Inferior parietal cortex (tissue), 1 donor: ENCODE measurements around the gene TBC1D22A.

ENCODE experiments used
- DNase-seq: peaks from one replicate; pipeline ENCODE4 v3.0.0-alpha.2; 2016; ENCODE audit errors: extremely low spot score

TBC1D22A gene

DNA sequence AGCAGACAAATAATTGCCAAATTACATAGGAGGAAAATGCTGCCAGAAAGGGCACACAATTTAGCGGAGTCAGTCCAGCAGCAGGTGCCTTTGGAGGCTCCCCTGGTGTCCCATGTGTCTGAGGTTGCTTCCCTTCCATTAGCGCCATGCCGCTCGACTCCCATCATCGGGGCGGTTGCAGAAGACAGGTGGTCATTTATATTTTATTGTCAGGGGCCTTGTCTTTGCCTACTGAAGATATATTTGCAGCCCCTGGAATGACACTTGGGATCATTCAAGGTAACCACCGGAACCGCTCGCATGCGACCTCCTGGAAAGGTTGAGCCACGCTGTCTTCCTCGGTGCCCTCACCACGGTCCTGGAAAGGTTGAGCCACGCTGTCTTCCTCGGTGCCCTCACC lies 298.3 kb downstream of the TBC1D22A start:
- no peak for DNase-seq

DNA sequence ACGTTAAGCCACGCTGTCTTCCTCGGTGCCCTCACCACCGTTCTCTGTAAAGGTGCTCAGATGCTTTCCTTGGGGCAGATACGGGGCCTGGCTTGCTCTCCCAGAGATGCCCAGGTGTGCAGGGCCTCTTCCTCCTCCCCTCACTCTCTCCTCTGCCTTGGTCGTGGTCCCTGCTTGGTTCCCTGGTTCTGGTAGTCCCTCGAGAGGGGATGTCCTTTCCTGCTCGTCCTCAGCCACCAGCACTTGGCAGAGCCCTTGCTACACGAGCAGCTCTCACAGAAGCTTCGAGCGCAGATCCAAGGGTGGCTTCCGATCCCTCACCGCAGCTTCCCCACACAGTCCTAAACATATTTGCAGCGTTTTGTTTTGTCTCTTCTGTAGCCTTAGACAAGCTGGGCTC lies 298.8 kb downstream of the TBC1D22A start:
- DNase-seq, result no peak

DNA sequence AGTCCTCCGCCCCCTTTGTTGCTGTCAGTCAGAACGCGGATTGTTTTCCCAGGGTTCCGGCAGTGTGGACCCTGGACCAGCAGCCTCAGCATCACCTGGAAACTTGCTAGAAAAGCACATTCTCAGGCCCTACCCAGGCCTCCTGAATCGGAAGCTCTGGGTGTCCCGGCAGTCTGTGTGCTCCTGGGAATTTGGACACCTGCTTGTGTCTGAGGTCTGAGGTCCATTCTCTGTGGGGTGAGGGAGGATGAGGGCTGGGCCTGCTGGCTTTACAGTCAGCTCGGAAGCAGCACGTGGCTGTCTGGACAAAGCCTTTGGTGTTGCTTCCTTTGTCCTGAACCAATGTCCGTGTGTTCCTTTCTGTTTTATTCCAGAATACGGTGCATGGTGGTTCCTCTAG lies 299.7 kb downstream of the TBC1D22A start:
- no peak for DNase-seq

DNA sequence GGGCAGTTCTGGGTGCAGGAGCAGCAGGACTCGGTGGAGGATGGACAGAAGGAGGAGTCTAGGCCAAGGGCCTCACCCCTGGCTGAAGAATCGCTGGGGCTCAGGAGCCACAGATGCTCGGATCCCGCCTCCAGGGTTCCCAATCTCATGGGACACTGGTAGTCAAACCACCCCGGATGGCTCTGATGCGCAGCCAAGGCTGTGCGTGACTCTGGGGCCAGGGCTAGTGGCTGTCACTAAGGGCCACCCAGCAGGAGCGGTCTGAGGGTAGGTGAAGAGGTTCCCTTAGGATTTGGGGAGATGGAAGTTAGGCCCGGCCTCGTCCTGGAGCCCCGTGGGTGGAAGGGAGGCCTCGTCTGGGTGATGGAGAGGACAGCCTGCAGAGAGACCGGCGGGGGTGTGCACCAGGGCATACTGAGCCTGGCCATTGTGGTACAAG lies 300.6 kb downstream of the TBC1D22A start:
- DNase-seq, result no peak

DNA sequence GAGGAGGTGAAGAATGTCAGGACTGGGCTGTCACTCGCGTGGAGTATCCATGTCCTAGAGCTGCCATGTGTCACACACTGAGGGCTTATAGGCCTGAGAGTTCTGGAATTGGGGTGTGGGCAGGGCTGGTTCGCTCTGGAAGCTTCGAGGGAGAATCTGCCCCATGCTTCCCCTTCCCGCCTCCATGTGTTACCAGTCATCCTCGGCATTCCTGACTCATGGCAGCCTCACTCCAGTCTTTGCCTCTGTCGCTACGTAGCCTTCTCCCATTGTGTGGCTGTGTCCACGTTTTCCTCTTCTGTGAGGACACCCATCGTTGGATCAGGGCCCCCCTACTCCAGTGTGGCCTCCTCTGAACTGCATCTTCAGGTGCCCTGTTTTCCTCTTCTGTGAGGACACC lies 301.2 kb downstream of the TBC1D22A start:
- DNase-seq, result no peak

DNA sequence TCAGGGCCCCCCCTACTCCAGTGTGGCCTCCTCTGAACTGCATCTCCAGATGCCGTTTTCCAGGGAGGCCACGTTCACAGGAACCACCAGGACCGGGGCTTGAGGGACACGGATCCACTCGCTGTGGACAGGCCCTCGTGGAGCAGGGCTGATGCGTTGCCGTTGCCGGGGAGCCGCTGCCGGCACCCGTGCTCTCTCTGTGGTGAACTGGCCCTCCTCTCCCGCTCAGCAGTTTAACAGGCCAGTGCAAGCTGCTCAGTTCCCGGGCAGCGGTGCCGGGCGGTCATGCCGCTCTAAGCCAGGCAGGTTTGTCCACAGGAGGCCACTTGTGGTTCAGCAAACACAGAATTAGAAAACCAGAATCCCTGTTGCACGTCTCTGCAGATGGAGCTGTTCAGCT lies 301.6 kb downstream of the TBC1D22A start:
- no peak for DNase-seq

DNA sequence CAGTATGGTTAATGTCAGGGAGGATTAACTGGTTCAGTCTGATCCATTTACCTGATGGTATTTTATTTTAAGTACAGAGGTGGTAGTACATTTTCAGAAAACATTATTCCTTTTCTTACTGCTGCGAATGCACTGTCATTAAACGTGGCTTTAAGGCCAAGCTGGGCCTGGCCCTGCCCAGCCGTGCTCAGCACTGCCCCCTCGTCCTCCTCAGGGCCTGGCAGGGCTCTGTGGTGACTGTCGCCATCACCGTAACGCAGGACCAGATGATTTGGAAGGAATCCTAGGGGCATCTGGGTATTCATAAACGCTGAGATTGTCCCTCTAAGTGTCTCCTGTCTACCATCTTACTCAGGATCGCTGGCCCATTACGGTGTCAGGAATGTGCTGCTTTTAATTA lies 302.0 kb downstream of the TBC1D22A start:
- no peak for DNase-seq

DNA sequence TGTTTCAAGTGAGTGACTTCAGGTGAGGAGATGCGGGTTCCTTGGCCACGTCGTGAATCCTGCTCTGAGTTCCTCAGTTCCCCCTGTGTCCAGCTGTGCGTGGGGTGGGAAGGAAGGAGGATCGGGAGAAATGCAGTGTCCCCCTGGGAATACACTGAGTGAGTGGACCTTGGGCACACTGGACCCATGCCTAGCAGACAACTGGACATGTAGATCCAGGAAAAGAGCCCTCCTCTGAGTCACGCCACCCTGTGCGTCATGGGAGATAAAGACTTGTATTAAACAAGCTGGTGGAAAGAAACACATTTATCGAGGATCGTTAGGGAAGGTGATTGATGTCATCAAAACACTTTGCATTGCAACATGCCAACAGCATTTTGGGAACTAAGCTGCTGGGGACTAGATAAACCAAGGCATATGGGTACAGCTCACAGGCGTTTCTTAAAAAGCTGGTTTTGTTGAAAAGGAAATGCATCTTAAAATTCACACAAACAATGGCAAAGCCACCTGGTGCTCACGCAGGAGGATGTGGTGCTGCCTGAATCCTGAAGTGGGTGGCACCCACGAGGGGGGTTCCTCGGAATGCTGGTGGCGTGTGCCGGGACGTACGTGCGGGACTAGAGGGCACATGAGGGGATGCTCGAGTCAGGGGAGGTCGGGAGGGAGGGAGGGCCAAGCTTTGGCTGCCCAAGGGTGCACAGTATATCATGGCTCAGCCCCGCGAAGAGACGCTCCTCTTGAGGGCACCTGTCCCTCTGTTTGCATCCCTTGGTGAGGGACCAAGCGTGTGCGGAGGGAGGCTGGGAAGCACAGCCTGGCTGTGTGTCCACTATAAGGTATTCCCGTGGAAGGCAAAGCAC lies 303.5 kb downstream of the TBC1D22A start:
- no peak for DNase-seq

DNA sequence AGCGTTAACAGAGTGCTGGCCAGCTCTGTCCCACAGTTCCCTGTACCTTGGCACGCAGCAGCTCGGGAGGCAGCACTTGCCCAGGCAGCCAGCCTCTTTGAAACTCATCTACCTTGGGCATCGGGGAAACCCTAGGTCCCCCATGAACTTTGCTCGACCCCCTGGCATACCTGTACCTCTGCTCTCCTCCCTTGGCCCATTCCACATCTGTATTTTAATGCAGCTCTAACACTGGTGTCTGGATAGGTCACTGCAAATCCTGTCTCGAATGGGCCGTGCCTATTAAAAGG lies 304.1 kb downstream of the TBC1D22A start:
- DNase-seq, result no peak

DNA sequence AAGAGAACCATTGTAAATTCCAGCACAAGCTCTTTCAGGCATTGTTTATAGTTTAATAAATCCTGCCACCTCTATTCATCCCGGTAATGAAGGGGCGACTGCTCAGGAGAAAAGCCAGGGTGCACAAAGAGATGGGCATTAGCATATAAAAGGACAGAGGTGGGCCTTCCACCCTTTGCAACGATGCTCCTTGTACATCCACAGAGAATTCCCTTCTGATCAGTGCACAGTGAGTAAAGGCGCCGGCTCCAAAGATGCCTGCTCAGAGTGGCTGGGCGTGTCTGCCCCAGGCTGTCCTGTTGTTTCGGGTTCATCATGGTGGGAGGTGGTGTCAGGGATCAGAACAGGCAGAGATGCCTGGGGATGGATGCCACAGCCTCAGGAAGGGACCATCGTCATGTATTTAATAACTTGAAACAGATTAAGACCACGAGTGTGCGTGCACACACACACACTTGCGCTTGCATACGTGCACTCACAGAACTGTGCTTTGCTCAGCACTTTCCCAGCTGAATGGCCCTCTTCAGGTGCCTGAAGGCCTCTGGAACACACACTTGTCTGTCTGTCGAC lies 305.0 kb downstream of the TBC1D22A start:
- DNase-seq, result no peak

DNA sequence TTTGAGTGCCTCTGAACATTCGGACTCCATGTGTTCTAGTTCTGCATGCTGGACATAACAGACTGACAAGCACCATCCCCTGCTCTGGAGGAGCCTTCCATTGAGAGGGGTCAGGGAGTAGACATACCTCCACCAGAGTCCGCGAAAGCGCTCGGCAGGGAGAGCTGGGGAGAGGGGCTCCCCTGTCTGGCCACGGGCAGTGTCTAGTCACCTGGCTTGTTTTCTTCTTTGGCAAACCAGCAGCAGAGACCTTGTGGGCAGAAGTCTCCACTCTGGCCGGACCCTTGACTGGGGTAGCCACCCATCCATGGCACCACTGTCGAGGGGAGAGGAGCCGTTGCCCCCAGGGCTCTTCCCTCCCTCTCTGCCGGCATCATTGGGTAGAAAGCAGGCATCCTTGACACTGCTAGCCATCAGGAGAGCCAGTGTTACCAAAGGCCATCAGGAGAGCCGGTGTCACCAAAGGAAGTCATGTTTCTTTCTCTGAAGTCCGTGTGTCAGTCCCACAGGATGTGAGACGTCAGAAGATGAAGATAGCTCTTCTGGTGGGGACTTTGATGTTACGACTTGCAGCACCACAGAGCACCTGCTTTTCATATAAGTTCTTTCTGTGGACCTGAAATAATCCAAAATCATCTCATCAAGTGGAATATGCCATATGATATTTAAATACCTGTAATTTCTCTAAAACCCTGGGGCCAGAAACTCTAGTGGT lies 305.6 kb downstream of the TBC1D22A start:
- DNase-seq, result no peak

DNA sequence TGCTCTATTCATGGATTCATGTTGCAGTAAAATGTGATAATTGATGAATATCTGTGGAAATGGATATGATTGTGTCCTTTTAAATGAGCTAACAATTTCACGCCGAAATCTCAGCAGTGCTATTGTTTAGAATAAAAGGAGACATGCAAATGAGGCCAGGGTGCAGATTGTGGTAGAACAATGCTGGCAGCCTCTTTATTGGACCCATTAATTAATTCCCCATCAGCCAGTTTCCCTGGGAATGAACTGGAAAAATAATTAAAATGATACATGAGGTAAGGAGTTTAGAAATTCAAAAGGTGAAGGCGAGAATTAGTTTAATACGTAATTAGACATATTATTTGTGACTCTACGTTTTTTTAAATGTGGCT lies 306.2 kb downstream of the TBC1D22A start:
- DNase-seq, result no peak

DNA sequence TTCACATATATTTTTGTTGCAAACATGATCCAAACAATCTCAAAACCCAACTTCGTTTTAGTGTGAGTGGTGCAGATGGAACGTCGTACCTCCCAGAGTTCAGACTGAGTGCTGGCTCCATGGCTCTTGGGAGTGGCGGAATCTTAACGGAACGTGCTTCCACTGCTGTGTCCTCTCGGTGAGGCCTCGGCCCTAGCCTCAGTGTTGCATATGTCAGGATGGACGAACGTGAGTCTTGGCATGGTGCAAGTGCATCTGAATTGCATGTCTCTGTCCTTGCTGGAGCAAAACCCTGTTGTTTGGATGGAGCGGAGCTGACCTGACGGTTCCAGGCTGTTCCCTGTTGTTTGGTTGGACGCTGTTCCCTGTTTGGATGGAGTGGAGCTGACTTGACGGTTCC lies 306.8 kb downstream of the TBC1D22A start:
- no peak for DNase-seq

DNA sequence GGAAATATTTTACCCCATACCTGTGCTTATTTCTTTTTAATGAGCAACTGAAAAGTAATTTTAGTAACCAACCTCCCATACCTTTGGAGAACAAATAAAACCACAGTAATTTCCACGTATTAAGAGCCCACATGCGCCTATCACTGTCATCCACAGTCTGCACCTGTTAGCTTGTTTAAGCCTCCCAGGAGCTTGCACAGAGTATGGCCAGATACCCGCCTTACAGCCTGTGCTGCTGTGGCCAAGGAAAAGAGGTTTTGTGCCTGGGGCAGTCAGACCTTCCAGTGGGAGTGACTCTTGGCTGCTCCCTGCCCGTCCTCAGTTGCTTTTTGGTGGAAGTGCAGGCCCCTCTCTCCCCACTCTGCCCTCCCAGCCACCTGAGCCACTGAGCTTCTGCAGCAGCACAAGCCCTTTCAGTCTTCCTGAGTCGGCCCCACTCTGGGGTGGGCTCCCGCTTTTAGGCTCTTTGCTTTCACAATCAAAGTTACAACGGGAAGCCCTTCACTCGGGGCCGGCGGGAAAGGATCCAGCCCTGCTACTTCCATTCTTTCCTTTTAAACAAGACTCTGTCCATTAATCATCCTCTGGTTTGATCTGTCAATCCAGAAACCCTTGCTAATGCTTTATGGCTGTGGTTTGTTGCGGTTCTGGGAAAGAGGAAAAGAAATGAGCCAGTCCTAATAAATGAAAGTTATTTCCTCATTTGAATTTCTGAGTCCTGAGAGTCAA lies 308.8 kb downstream of the TBC1D22A start:
- DNase-seq, result no peak

DNA sequence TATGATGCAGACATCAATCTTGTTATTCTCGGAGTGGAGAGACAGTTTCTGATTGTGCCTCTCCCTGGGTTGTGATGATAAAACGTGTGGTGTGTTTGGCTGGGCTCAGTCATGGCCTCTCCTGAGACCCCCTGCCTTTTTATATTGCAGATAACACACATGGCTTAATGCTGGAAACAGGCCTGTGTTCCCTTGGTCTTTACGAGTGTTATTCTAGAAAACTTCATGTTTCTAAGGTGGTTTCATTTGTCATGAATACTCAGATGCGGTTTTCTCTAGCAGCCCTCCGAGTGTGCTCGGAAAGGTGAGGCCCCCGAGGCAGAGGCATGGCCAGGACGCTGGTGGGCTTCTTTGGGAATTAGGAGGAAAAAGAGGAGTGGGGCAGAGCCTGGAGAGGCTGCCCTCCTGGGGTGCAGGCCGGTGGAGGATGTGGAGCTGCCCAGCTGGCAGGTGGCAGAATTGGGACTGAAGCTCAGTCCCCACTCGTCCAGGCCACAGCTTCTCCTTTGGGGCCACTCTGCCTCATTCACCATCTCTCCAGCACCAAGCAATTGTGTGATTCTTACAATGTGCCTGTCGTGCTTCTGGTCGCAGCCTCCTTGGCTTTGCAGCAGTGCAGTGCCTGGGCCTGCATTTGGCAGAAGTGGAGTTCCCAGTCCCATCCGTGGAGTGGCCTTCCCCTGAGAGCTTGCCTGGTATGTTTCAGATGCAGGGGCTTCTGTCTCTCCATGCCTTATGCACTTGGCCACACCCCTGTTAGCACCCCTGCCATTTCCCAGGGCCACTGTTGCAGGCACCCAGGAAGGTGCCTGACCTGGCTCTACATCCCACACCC lies 309.6 kb downstream of the TBC1D22A start:
- DNase-seq, result no peak

DNA sequence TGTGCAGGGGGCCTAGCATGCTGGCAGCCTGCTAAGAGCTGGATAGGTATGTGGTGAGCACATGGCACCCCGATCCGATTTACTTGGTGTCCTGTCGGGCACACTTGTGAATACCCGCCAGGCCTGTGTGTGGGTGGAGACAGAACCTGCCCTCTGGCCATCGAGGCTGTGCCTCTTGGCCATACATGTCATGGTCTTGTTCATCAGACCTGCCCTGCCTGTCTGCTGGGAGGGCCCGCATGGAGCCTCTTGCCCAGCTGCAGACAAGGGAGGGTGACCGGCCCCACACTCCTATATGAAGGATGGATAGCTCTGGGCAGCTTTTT lies 310.2 kb downstream of the TBC1D22A start:
- no peak for DNase-seq

DNA sequence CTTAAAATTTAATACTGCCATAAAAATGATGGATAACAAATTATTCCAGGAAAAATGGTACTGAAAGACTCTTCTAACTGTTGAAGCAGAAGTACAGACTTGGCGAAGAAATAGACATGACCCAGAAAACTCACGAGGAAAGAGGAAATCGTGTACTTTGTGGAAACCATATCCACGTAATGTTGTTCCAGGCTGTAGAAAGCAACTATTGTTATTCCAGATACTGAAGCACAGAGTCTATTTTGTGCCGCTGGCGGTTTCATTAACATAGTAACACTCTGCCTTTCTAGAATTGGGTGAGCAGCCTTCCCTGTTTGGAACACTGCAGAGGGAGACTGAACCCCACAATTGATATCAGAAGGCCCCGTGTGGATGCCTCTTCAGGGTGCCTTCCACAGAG lies 310.6 kb downstream of the TBC1D22A start:
- no peak for DNase-seq

DNA sequence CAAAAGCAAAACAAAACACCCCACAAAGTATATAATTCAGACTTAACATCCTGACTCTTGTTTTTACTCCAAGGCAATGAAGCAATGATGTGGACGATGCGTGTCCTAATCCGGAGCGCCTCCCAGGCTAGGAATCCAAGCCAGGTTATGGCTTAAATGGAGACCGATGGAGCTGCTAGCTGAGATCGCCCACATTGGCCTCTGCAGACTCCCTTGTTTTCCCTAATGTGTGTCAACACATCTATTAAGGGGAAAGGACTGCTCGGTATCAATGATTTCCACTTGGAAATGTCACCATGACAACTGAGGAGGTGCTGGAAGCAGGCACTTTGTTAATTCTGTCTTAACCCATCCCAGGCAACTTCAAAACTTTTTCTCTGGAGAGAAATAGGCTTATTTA lies 311.7 kb downstream of the TBC1D22A start:
- no peak for DNase-seq

DNA sequence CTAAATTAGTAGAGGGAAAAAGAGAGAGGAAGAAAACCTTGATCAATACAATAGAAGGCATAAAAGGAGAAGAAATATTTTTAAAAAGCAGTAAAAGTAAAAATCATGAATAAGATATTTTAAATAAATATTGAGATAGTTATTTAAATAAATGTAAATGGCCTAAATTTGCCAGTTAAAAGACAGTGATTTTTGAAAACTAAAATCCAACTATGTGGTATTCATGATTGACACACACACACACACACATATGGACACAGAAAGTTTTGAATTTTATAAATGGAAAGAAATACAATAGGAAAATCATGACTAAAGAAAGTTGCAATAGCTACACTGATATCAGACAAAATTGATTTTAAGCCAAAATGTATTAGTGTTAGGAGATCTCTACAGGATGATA lies 313.1 kb downstream of the TBC1D22A start:
- DNase-seq, result no peak

DNA sequence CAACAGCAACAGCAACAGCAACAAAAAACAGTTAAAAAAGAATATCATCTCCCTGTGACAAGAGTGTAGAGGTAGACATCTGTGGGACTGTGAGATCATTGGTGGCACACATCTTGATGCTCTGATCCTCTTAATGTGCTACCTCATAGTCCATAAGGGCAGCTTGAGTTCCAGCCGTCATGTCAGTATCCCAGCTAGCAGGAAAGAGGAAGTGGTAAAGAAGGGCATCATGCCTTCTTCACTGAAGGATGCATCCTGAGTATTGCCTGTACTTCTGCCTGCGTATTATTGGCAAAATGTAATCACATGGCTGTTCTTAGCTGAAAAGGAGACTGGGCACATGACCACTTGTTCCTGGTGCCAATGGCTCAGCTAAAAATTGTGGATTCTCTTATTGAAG lies 314.3 kb downstream of the TBC1D22A start:
- no peak for DNase-seq

DNA sequence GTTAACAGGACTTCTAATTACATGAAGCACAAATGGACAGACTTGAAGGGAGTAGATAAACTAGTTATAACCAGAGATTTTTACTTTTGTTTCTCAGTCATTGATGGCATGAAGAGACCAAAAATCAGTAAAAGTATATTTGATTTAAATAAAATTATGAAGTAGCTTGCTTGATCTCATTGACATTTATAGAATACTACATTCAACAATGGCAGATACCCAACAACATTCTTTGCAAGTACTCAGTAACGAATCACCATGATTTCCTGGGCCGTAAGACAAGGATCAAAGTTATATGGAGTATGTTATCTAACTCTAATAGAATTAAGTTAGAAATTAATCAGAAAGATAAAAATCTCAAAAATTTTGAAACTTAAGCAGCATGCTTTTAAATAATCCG lies 317.6 kb downstream of the TBC1D22A start:
- DNase-seq, result no peak

DNA sequence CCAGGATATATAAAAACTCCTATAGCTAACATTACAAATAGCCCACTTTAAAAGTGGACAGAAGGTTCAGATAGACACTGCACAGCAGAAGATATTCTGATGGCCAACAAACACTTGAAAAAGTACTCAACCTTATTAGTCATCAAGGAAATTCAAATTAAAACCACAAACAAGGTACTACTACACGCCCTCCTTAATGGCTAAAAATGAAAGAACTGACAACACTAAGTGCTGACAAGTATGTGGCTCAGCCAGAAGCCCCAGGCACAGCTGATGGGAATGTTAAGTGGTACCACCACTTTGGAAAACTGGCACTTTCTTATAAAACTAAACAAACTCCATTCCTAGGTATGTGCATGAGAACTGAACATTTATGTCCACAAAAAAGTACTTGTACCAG lies 320.1 kb downstream of the TBC1D22A start:
- no peak for DNase-seq
